SJSA1 (cell line): ENCODE results near the gene TXNL4B. TPM values are rescaled to one million over a fixed set of nuclear protein-coding genes. Genes with fewer than 3 reads are reported as not detected.
A peak's percentile ranks its signal among the peaks of the same experiment; 100 is the strongest.
"Not testable (repeated sequence)": the region's sequence is repeated elsewhere in the genome, so short reads cannot be mapped to it uniquely, and the experiment has no call there.

Experiments used
- DNase-seq, 2 experiments: peaks; one replicate each; pipeline ENCODE4 v3.0.0-alpha.2; 2015 to 2020; ENCODE audit warnings: low spot score in 2 of 2, low read depth in 1 of 2
- H3K27ac ChIP-seq: fragments of 250-450 bp; sonication (Bioruptor Pico); 2 replicates; pipeline ENCODE4 v1.5.1; 2020; ENCODE audit warnings: mild to moderate bottlenecking, moderate library complexity
- H3K27me3 ChIP-seq: fragments of 250-450 bp; sonication (Bioruptor Pico); replicated peaks from 2 replicates; pipeline ENCODE4 v1.5.1; 2020; ENCODE audit warnings: mild to moderate bottlenecking, moderate library complexity
- H3K36me3 ChIP-seq: fragments of 250-450 bp; sonication (Bioruptor Pico); 2 replicates; pipeline ENCODE4 v1.5.1; 2020; ENCODE audit warnings: mild to moderate bottlenecking
- H3K4me1 ChIP-seq: fragments of 250-450 bp; sonication (Bioruptor Pico); replicated peaks from 2 replicates; pipeline ENCODE4 v1.6.1; 2021; ENCODE audit warnings: mild to moderate bottlenecking
- H3K4me3 ChIP-seq: fragments of 250-450 bp; sonication (Bioruptor Pico); 2 replicates; pipeline ENCODE4 v1.5.1; 2020; ENCODE audit warnings: mild to moderate bottlenecking
- H3K9me3 ChIP-seq: fragments of 250-450 bp; sonication (Bioruptor Pico); replicated peaks from 2 replicates; pipeline ENCODE4 v1.5.1; 2020; ENCODE audit warnings: mild to moderate bottlenecking
- total RNA-seq: library from RNA; depleted of rRNA; stranded (reverse); fragments of >200 nt; shearing (Covaris generic); gene quantifications from 2 replicates; pipeline ENCODE4 v1.2.3, GENCODE V29; 2014

The TXNL4B gene
- total RNA-seq, 1 experiment from 2014 or later: 11.7 TPM

DNA sequence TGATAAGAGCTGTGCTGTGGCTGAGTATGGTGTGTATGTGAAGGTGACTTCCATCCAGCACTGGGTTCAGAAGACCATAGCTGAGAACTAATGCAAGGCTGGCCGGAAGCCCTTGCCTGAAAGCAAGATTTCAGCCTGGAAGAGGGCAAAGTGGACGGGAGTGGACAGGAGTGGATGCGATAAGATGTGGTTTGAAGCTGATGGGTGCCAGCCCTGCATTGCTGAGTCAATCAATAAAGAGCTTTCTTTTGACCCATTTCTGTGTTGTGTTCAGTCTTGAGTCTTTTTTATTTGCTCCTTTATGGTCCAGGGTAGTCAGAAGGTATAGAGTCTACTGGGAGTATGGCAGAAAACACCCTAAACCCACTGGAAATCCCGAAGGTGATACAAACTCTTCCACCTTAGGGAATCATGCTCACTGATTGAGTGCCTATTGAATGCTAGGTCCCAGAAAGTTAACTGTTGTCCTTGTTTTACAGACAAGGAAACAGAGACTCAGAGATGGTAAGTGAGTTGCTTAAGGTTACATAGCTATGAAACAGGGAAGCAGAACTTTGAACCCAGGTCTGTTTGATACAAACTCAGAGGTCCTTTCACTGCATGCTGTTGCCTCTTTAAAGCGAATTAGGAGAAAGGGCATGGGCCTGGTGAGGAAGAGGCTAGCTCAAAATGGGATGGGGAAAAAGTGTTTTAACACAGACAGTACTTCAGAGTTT is 16.3 kb downstream of the TXNL4B start:
- H3K27ac ChIP-seq, H3K36me3 ChIP-seq, H3K4me1 ChIP-seq, H3K9me3 ChIP-seq, DNase-seq, H3K4me3 ChIP-seq, H3K27me3 ChIP-seq: not testable (repeated sequence)

DNA sequence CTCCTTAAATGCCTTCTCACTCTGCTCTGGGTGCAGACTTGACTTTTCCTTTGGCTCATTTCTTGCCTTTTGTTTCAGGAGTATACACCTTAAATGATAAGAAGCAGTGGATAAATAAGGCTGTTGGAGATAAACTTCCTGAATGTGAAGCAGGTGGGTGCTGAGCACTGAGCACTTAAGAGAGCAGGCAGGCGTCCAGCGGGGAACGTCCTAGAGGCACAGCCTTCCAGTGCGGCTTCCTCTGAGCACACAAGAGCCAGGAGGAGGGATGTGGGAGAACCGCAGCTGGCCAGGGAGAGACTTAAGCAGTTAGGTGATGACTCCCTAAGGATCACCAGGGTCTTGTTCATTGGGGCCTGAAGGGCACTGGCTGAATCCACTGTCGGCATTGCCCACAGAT is 18.4 kb downstream of the TXNL4B start:
- not testable (repeated sequence) for H3K4me1 ChIP-seq, H3K9me3 ChIP-seq, H3K27ac ChIP-seq, H3K36me3 ChIP-seq, H3K27me3 ChIP-seq, DNase-seq, H3K4me3 ChIP-seq

DNA sequence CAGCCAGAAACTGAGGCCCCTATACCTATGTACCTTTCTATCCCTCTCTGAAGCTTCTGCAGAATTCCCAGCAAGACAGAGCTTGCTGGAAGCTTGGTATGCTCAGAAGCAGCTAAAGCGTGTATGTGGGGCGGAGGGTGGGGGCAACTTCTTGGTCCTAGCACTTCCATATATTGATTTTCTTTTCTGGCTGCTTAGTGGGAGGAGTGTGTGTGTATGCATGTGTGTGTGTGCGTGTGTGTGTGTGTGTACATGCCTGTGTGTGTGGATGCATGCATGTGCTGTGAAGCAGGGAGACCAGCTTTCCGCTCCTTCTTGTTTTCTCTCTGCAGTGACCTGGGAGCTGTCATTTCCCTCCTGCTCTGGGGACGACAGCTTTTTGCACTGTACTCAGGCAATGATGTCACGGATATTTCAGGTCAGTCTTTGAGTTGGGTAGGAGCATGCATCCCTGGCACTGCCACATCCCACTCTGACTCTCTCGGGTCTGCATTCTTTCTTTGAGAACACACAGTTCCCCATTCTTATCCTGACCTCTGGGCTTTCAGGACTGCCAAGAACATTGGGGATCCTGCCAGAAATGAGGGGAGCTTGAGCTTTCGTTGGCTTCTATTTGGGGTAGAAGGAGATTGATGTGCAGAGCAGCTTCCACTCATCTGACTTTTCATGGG is 19.7 kb downstream of the TXNL4B start:
- Histone ChIP-seq H3K9me3 (no peaks in the 10 kb centered on the region), H3K27ac (no peak overlapping the region), H3K27me3 (no peaks in the 10 kb centered on the region), H3K4me1 (no peaks in the 10 kb centered on the region), H3K4me3 (no peak overlapping the region), H3K36me3 (no peaks in the 10 kb centered on the region)
- no peak for DNase-seq

DNA sequence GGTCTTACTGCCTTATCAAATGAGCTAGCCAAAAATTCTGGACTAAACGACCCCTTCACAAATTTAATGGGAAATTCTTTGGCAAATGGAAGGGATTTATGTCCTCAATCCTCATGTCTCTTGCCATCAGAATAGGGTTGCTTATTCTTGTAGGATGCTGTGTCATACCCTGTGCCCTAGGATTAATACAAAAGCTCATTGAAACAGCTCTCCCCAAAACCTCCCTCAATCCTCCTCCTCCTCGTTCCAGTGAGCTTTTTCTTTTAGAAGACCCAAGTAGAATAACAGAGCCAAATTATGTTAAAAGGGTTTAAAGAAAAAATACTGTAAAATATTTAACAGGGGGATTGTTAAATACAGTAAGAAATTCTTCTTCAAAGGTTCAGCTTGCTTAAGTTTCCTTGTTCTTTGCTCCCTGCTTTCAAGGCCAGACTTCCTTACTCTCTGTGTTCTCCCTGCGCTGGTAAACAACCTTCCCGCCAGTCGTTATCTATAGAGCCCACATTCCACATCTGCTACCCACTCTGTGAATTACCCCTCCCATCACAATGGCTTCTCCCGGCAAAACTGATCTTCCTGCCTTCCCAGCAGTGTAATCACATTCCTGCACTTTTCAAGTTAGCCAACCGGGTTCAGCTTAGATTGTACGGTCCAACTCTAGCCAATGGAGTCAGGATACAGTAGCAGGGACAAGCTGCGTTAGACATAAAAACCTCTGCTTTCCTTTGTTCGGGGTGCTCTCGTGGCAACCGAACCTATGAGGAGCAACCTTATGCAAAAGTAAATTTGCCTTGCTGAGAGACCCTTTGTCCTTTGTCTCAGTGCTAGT is 20.7 kb downstream of the TXNL4B start:
- no peaks in the 10 kb centered on the region for H3K4me1 ChIP-seq
- H3K4me3 ChIP-seq: no peak overlapping the region
- H3K27me3 ChIP-seq: no peaks in the 10 kb centered on the region
- no peaks in the 10 kb centered on the region for H3K9me3 ChIP-seq
- H3K36me3 ChIP-seq: no peaks in the 10 kb centered on the region
- H3K27ac ChIP-seq: no peak overlapping the region
- DNase-seq: no peak

DNA sequence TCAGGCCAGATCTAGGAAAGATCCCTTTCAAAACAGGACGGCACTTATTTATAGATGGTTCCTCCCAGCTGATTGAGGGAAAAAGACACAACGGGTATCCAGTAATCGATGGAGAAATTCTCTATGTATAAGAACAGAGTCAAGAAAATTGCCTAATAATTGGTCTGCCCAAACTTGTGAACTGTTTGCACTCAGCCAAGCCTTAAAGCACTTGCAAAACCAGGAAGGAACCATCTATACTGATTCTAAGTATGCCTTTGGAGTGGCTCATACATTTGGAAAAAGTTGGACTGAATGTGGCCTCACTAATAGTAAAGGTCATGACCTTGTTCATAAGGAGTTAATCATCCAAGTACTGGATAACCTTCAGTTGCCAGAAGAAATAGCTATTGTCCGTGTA is 24.5 kb downstream of the TXNL4B start:
- DNase-seq: no peak
- Histone ChIP-seq H3K9me3 (no peaks in the 10 kb centered on the region), H3K36me3 (no peaks in the 10 kb centered on the region)

DNA sequence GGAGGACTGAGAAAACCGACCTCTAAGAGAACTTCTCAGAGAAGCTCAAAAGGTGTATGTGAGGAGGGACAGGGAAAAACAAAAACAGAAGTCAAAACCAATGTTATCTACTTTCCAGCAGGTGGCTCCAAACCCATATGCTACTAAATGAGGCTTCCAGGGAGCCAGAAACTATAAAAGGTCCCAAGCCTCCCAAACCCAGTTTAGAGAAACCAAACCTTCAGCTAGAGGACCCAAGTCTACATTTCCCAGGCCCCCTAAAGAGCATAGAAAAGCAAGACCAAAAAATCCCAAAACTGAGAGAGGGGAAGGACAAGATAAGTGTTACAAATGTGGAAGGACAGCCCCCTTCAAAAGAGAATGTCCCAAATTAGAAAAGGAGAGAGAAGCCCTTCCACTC is 26.7 kb downstream of the TXNL4B start:
- peak in 1 of 2 experiments; percentile 16 for DNase-seq
- Histone ChIP-seq H3K4me3 (no peak overlapping the region), H3K9me3 (no peaks in the 10 kb centered on the region), H3K27ac (no peak overlapping the region), H3K4me1 (no peaks in the 10 kb centered on the region), H3K27me3 (no peaks in the 10 kb centered on the region), H3K36me3 (no peaks in the 10 kb centered on the region)

More for the DNA sequence above, 24.5 kb downstream of the TXNL4B start:
- H3K27ac ChIP-seq: no peak overlapping the region
- no peaks in the 10 kb centered on the region for H3K4me1 ChIP-seq
- H3K27me3 ChIP-seq: no peaks in the 10 kb centered on the region
- H3K4me3 ChIP-seq: no peak overlapping the region

DNA sequence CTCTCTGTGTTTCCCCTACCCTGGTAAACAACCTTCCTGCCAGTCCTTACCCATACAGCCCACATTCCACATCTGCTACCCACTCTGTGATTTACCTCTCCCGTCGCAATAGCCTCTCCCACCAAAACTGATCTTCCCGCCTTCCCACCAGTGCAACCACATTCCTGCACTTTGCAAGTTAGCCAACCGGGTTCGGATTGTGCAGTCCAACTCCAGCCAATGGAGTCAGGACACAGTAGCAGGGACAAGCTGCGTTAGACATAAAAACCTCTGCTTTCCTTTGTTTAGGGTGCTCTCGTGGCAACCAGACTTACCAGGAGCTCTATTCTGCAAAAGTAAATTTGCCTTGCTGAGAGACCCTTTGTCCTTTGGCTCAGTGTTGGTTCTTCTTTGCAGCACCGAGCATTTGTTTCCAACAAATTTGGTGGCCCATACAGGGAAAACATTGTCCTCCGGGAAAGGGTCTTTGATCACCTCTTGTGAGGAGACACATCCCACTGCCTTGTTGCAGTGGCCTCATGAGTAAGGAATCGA is 29.0 kb downstream of the TXNL4B start:
- Histone ChIP-seq H3K4me3 (no peak overlapping the region), H3K4me1 (no peaks in the 10 kb centered on the region), H3K9me3 (no peaks in the 10 kb centered on the region), H3K27ac (no peak overlapping the region), H3K36me3 (no peaks in the 10 kb centered on the region), H3K27me3 (no peaks in the 10 kb centered on the region)
- no peak for DNase-seq

DNA sequence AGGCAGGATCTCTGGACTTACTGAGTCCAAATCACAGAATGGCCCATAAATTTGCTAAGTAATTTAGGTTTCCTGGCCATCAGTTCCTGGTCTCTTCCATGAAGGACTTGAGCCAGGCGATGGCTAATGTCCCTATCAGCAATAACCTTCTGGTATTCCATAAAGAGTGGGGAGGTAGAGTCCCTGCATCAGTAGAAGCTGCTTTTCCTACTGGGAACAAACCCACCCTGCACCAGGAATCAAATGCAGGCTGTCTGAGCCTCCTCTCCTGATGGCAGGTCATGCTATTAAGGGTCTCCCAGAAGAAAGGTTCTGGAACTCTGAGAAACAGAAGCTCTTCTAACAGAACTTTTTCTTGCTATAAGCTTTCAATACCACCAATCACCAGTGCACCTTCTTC is 31.9 kb downstream of the TXNL4B start:
- Histone ChIP-seq H3K36me3 (no peaks in the 10 kb centered on the region), H3K4me1 (no peaks in the 10 kb centered on the region), H3K4me3 (no peak overlapping the region), H3K27ac (no peak overlapping the region), H3K9me3 (no peaks in the 10 kb centered on the region), H3K27me3 (no peaks in the 10 kb centered on the region)
- DNase-seq: no peak

DNA sequence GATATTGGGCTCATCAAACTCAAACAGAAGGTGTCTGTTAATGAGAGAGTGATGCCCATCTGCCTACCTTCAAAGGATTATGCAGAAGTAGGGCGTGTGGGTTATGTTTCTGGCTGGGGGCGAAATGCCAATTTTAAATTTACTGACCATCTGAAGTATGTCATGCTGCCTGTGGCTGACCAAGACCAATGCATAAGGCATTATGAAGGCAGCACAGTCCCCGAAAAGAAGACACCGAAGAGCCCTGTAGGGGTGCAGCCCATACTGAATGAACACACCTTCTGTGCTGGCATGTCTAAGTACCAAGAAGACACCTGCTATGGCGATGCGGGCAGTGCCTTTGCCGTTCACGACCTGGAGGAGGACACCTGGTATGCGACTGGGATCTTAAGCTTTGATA is 33.0 kb downstream of the TXNL4B start:
- Histone ChIP-seq H3K4me3 (no peak overlapping the region), H3K27ac (no peak overlapping the region), H3K9me3 (no peaks in the 10 kb centered on the region), H3K27me3 (no peaks in the 10 kb centered on the region), H3K4me1 (no peaks in the 10 kb centered on the region), H3K36me3 (no peaks in the 10 kb centered on the region)
- DNase-seq: no peak

DNA sequence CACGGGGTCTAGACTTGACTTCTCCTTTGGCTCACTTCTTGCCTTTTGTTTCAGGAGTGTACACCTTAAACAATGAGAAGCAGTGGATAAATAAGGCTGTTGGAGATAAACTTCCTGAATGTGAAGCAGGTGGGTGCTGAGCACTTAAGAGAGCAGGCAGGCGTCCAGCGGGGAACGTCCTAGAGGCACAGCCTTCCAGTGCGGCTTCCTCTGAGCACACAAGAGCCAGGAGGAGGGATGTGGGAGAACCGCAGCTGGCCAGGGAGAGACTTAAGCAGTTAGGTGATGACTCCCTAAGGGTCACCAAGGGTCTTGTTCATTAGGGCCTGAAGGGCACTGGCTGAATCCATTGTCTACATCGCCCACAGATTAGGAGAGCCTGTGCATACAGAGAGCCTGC is 34.4 kb downstream of the TXNL4B start:
- not testable (repeated sequence) for H3K9me3 ChIP-seq, H3K4me1 ChIP-seq, H3K4me3 ChIP-seq, H3K36me3 ChIP-seq, H3K27me3 ChIP-seq, H3K27ac ChIP-seq, DNase-seq

DNA sequence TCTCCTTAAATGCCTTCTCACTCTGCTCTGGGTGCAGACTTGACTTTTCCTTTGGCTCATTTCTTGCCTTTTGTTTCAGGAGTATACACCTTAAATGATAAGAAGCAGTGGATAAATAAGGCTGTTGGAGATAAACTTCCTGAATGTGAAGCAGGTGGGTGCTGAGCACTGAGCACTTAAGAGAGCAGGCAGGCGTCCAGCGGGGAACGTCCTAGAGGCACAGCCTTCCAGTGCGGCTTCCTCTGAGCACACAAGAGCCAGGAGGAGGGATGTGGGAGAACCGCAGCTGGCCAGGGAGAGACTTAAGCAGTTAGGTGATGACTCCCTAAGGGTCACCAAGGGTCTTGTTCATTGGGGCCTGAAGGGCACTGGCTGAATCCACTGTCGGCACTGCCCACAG is 36.1 kb downstream of the TXNL4B start:
- H3K4me3 ChIP-seq, H3K27ac ChIP-seq: not testable (repeated sequence)

DNA sequence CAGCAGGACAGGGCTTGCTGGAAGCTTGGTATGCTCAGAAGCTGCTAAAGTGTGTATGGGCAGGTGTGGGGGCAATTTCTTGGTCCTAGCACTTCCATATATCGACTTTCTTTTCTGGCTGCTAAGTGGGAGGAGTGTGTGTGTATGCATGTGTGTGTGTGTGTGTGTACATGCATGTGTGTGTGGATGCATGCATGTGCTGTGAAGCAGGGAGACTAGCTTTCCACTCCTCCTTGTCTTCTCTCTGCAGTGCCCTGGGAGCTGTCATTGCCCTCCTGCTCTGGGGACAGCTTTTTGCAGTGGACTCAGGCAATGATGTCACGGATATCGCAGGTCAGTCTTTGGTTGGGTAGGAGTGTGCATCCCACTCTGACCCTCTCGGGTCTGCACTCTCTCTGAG is 37.5 kb downstream of the TXNL4B start:
- Histone ChIP-seq H3K27ac (no peak overlapping the region), H3K36me3 (no peaks in the 10 kb centered on the region), H3K27me3 (peaks cover 6% of the 10 kb centered on the region; the same call in 1 of the 2 replicates), H3K4me1 (no peaks in the 10 kb centered on the region), H3K9me3 (no peaks in the 10 kb centered on the region), H3K4me3 (no peak overlapping the region)
- no peak for DNase-seq

More for the DNA sequence above, 36.1 kb downstream of the TXNL4B start:
- not testable (repeated sequence) for H3K9me3 ChIP-seq, H3K36me3 ChIP-seq, DNase-seq, H3K4me1 ChIP-seq, H3K27me3 ChIP-seq

DNA sequence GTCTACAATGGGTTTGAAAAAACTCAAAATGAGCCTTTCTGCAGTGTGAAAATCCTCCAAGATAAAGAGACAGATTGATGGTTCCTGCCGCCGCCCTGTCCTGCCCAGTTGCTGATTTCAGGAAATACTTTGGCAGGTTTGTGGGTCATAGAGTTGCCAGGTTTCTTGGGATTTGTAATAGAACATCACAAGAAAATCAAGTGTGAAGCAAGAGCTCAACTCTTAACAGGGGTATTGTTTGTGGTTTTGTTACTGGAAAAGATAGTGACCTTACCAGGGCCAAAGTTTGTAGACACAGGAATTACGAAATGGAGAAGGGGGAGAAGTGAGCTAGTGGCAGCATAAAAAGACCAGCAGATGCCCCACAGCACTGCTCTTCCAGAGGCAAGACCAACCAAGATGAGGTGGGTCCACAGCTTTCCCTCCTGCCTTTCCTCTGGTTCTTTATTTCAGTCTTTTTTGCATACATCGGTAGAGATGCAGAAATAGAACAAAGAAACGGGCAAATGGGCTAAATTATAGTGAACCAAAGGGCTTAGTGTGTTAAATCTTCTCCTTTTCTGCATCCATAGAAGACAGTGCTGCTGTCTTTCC is 39.1 kb downstream of the TXNL4B start, which contains the start of gene HP:
TSS of gene HP (plus strand) at position 252 of the 594 bp plus-strand sequence. CDS start at position 400, 148 bp downstream.
- H3K4me1 ChIP-seq, H3K4me3 ChIP-seq, DNase-seq, H3K27ac ChIP-seq, H3K36me3 ChIP-seq, H3K27me3 ChIP-seq, H3K9me3 ChIP-seq: not testable (repeated sequence)
